Measurements from ENCODE around the gene MYO18B. TPM values are rescaled to one million over a fixed set of nuclear protein-coding genes. Genes with fewer than 3 reads are reported as not detected.

The MYO18B gene
- total RNA-seq, 1 experiment from 2014 or later: not detected

DNA sequence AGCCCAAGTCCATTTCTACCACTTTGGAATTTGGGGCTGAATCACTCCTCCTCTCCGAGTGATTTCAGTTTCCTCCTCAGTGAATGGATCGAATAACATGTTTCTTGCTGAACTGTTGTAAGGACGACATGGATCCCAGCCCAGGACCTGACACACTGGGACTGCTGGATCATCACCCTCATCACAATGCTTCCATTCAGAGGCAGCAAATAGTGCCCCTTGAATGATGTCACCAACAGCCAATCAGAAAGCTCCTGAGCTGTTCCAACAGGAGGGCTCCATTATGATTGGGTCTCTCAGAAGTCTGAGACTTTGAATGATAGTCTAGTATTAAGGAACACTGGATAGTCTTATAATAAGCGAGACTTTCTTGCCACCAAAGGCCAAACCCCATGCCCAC lies 158.9 kb downstream of the MYO18B start:
- CTCF ChIA-PET: no interaction called here
- H3K36me3 ChIP-seq (ENCODE audit: low read depth, low read length): no peaks in the 10 kb centered on the region
- H3K9ac ChIP-seq (ENCODE audit: low read length): no peak overlapping the region
- no TSS peak for BruUV-seq (replicated peaks)
- DNase-seq (no peak), ATAC-seq (no peak)
- no peaks in the 10 kb centered on the region for H3K9me2 ChIP-seq (replicated peaks; ENCODE audit: low read length)
- no peaks in the 10 kb centered on the region for H3K79me2 ChIP-seq (ENCODE audit: low read length)
- intact Hi-C loops (cut with micrococcal nuclease): no loop called here
- no peaks in the 10 kb centered on the region for H4K20me1 ChIP-seq (ENCODE audit: low read length)
- no peak overlapping the region for H3K27ac ChIP-seq (ENCODE audit: low read length)
- no peaks in the 10 kb centered on the region for H3K9me3 ChIP-seq (ENCODE audit: low read length)
- H2AFZ ChIP-seq (ENCODE audit: low read length): no peak overlapping the region
- TF ChIP-seq EZH2phosphoT487 (IDR thresholded peaks at IDR 0.05; ENCODE audit: borderline replicate concordance, low read length) (no peak), EZH2 (IDR thresholded peaks at IDR 0.05; ENCODE audit: low read length, unreplicated experiment) (no peak)
- TF ChIP-seq, protein P1, sequence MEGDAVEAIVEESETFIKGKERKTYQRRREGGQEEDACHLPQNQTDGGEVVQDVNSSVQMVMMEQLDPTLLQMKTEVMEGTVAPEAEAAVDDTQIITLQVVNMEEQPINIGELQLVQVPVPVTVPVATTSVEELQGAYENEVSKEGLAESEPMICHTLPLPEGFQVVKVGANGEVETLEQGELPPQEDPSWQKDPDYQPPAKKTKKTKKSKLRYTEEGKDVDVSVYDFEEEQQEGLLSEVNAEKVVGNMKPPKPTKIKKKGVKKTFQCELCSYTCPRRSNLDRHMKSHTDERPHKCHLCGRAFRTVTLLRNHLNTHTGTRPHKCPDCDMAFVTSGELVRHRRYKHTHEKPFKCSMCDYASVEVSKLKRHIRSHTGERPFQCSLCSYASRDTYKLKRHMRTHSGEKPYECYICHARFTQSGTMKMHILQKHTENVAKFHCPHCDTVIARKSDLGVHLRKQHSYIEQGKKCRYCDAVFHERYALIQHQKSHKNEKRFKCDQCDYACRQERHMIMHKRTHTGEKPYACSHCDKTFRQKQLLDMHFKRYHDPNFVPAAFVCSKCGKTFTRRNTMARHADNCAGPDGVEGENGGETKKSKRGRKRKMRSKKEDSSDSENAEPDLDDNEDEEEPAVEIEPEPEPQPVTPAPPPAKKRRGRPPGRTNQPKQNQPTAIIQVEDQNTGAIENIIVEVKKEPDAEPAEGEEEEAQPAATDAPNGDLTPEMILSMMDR (conservative IDR thresholded peaks at IDR 0.05; ENCODE audit: low read depth, low read length): no peak
- no peaks in the 10 kb centered on the region for H3K27me3 ChIP-seq (ENCODE audit: low read length)
- H3F3A ChIP-seq (ENCODE audit: low read length, unreplicated experiment): no peaks in the 10 kb centered on the region
- no peak overlapping the region for H3K4me2 ChIP-seq (ENCODE audit: low read length)
- H3K4me1 ChIP-seq (ENCODE audit: insufficient read depth, low read length): no peaks in the 10 kb centered on the region
- no peak overlapping the region for H3K4me3 ChIP-seq (ENCODE audit: low read length)
- POLR2A ChIA-PET (ENCODE audit: unreplicated experiment): no interaction called here

DNA sequence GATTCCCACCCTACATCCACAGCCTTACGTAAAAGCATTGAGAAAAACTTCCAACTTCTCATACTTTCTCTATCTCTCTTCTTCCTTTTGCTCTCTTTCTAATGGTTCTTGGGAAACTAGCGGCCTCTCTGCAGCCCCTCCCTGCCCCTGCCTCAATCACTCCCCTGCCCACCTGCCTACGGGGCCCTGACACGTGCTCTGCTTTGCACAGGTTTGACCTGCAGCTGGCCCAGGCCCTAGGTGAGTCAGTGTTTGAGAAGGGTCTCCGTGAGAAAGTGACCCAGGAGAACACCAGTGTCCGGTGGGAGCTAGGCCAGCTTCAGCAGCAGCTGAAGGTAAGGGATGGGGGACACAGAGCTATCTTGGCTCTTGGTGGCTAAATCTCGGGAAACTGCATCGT lies 160.4 kb downstream of the MYO18B start:
- intact Hi-C loops (cut with micrococcal nuclease): no loop called here
- H3K9me3 ChIP-seq (ENCODE audit: low read length): no peaks in the 10 kb centered on the region
- no peaks in the 10 kb centered on the region for H3K36me3 ChIP-seq (ENCODE audit: low read depth, low read length)
- no peaks in the 10 kb centered on the region for H3K4me1 ChIP-seq (ENCODE audit: insufficient read depth, low read length)
- H3K9ac ChIP-seq (ENCODE audit: low read length): no peak overlapping the region
- no peaks in the 10 kb centered on the region for H3K9me2 ChIP-seq (replicated peaks; ENCODE audit: low read length)
- H3K79me2 ChIP-seq (ENCODE audit: low read length): no peaks in the 10 kb centered on the region
- no peak for ATAC-seq
- H3K27me3 ChIP-seq (ENCODE audit: low read length): no peaks in the 10 kb centered on the region
- H2AFZ ChIP-seq (ENCODE audit: low read length): no peak overlapping the region
- H3F3A ChIP-seq (ENCODE audit: low read length, unreplicated experiment): no peaks in the 10 kb centered on the region
- DNase-seq: no peak
- no peak for TF ChIP-seq EZH2 (IDR thresholded peaks at IDR 0.05; ENCODE audit: low read length, unreplicated experiment)
- no peak for TF ChIP-seq EZH2phosphoT487 (IDR thresholded peaks at IDR 0.05; ENCODE audit: borderline replicate concordance, low read length)
- TF ChIP-seq, protein P1 (conservative IDR thresholded peaks at IDR 0.05; ENCODE audit: low read depth, low read length): no peak
- POLR2A ChIA-PET (ENCODE audit: unreplicated experiment): no interaction called here
- CTCF ChIA-PET: no interaction called here
- no peaks in the 10 kb centered on the region for H4K20me1 ChIP-seq (ENCODE audit: low read length)
- no peak overlapping the region for H3K4me2 ChIP-seq (ENCODE audit: low read length)
- no peak overlapping the region for H3K27ac ChIP-seq (ENCODE audit: low read length)
- BruUV-seq (replicated peaks): no TSS peak
- H3K4me3 ChIP-seq (ENCODE audit: low read length): no peak overlapping the region

DNA sequence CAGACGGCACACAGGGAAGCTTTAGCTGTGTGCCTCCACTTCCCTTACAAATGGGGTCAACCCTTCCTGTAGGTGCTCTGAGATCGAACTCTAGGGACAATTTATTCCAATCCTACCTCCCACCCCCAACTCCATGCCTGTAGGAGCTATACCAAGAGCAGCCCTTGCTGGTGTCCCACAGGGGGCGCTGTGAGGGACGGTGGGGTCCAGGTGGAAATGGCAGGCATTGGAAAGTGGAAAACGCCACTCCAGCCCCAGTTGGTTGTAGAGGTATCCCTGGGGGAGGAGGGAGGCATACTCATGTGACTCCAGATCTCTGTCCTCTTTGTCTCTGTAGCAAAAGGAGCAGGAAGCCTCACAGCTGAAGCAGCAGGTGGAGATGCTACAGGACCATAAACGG lies 161.3 kb downstream of the MYO18B start:
- H3K79me2 ChIP-seq (ENCODE audit: low read length): no peaks in the 10 kb centered on the region
- no peak overlapping the region for H2AFZ ChIP-seq (ENCODE audit: low read length)
- no peaks in the 10 kb centered on the region for H3K36me3 ChIP-seq (ENCODE audit: low read depth, low read length)
- H3K27me3 ChIP-seq (ENCODE audit: low read length): no peaks in the 10 kb centered on the region
- H3F3A ChIP-seq (ENCODE audit: low read length, unreplicated experiment): no peaks in the 10 kb centered on the region
- no peaks in the 10 kb centered on the region for H3K4me1 ChIP-seq (ENCODE audit: insufficient read depth, low read length)
- intact Hi-C loops (cut with micrococcal nuclease): no loop called here
- H3K9me2 ChIP-seq (replicated peaks; ENCODE audit: low read length): no peaks in the 10 kb centered on the region
- no peak overlapping the region for H3K4me3 ChIP-seq (ENCODE audit: low read length)
- H3K27ac ChIP-seq (ENCODE audit: low read length): no peak overlapping the region
- no peak overlapping the region for H3K4me2 ChIP-seq (ENCODE audit: low read length)
- ChIA-PET POLR2A (ENCODE audit: unreplicated experiment) (no interaction called here), CTCF (no interaction called here)
- no TSS peak for BruUV-seq (replicated peaks)
- no peak for DNase-seq
- no peaks in the 10 kb centered on the region for H3K9me3 ChIP-seq (ENCODE audit: low read length)
- no peaks in the 10 kb centered on the region for H4K20me1 ChIP-seq (ENCODE audit: low read length)
- no peak overlapping the region for H3K9ac ChIP-seq (ENCODE audit: low read length)
- ATAC-seq: no peak
- TF ChIP-seq EZH2 (IDR thresholded peaks at IDR 0.05; ENCODE audit: low read length, unreplicated experiment): no peak
- TF ChIP-seq, protein P1 (conservative IDR thresholded peaks at IDR 0.05; ENCODE audit: low read depth, low read length): no peak
- no peak for TF ChIP-seq EZH2phosphoT487 (IDR thresholded peaks at IDR 0.05; ENCODE audit: borderline replicate concordance, low read length)

Measured in PC-3 (cell line).